DOHH2 (cell line): ENCODE results near the gene NXPH4.

Experiments used
- H3F3A ChIP-seq: fragments of 200-600 bp; sonication (generic), shearing (Covaris generic); 2 replicates; pipeline ENCODE4 v1.6.0; 2016; ENCODE audit warnings: antibody characterized with exemption, mild to moderate bottlenecking; ENCODE audit not compliant: control insufficient read depth, insufficient read depth
- H3K27ac ChIP-seq: fragments of 200-600 bp; sonication (generic); 2 replicates; pipeline ENCODE4 v1.5.1; 2014; ENCODE audit warnings: low read depth, mild to moderate bottlenecking, low read length, moderate library complexity
- H3K27me3 ChIP-seq: fragments of 200-600 bp; sonication (generic); 2 replicates; pipeline ENCODE4 v1.6.1; 2014; ENCODE audit warnings: mild to moderate bottlenecking, low read length, mixed read lengths; ENCODE audit not compliant: control insufficient read depth
- H3K36me3 ChIP-seq: fragments of 200-600 bp; sonication (generic); 2 replicates; pipeline ENCODE4 v1.6.1; 2014; ENCODE audit warnings: mild to moderate bottlenecking, low read length, moderate library complexity, mixed read lengths; ENCODE audit not compliant: control insufficient read depth
- H3K4me1 ChIP-seq: fragments of 200-600 bp; sonication (generic); 2 replicates; pipeline ENCODE4 v1.6.1; 2014; ENCODE audit warnings: mild to moderate bottlenecking, low read length, mixed read lengths; ENCODE audit not compliant: control insufficient read depth
- H3K4me2 ChIP-seq: fragments of 200-600 bp; sonication (generic); 2 replicates; pipeline ENCODE4 v1.6.0; 2014; ENCODE audit warnings: mild to moderate bottlenecking, low read length, moderate library complexity
- H3K4me3 ChIP-seq: fragments of 200-600 bp; sonication (generic); 2 replicates; pipeline ENCODE4 v1.5.1; 2014; ENCODE audit warnings: mild to moderate bottlenecking, low read length, mixed read lengths
- H3K79me2 ChIP-seq: fragments of 200-600 bp; sonication (generic); 2 replicates; pipeline ENCODE4 v1.6.1; 2014; ENCODE audit warnings: mild to moderate bottlenecking, low read length, mixed read lengths; ENCODE audit not compliant: control insufficient read depth
- H3K9me2 ChIP-seq: fragments of 200-600 bp; sonication (generic); replicated peaks from 2 replicates; pipeline ENCODE4 v1.6.1; 2014; ENCODE audit warnings: mild to moderate bottlenecking, low read length, mixed read lengths; ENCODE audit not compliant: control insufficient read depth
- H3K9me3 ChIP-seq: fragments of 200-600 bp; sonication (generic); 2 replicates; pipeline ENCODE4 v1.6.1; 2014; ENCODE audit warnings: antibody characterized with exemption, low read length, mixed read lengths; ENCODE audit not compliant: control insufficient read depth, insufficient read depth
- H4K20me1 ChIP-seq: fragments of 200-600 bp; sonication (generic); 2 replicates; pipeline ENCODE4 v1.6.0; 2014; ENCODE audit warnings: low read depth, mild to moderate bottlenecking, antibody characterized with exemption, low read length, moderate library complexity; ENCODE audit not compliant: control insufficient read depth, insufficient read depth
- EZH2phosphoT487 ChIP-seq: fragments of 200-600 bp; sonication (generic); IDR thresholded peaks from 2 replicates; pipeline ENCODE4 v1.6.1; 2017; ENCODE audit warnings: borderline replicate concordance, mild to moderate bottlenecking, antibody characterized with exemption, low read length, moderate library complexity, mixed read lengths
- TF ChIP-seq, protein P1 (sequence below): fragments of 200-600 bp; sonication (generic); IDR thresholded peaks from one replicate; pipeline ENCODE4 v1.5.1; 2014; ENCODE audit warnings: antibody characterized with exemption, mild to moderate bottlenecking, low read depth, low read length; ENCODE audit not compliant: poor library complexity, severe bottlenecking

NXPH4 gene

DNA sequence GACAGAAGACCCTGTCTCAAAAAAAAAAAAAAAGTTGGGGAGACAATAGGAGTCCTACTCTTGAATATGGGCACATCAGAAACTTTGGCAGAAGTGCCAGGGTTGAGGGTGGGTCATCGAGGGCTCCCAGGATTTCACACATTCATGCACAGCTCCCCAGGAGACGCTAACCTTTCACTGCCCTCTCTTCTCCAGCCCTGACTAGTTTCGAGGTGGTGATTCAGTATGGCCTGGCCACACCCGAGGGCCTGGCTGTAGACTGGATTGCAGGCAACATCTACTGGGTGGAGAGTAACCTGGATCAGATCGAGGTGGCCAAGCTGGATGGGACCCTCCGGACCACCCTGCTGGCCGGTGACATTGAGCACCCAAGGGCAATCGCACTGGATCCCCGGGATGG, 39.7 kb upstream of the NXPH4 start:
- Histone ChIP-seq H3K4me2 (no peak overlapping the region), H4K20me1 (no peaks in the 10 kb centered on the region), H3K9me2 (no peaks in the 10 kb centered on the region), H3K4me1 (peaks cover 12% of the 10 kb centered on the region), H3F3A (0 out of 2 replicates have a peak, but pooled peaks cover 2% of the 10 kb centered on the region), H3K27ac (no peak overlapping the region), H3K79me2 (no peaks in the 10 kb centered on the region), H3K27me3 (no peaks in the 10 kb centered on the region), H3K9me3 (no peaks in the 10 kb centered on the region), H3K36me3 (no peaks in the 10 kb centered on the region), H3K4me3 (no peak overlapping the region)
- no peak for TF ChIP-seq EZH2phosphoT487
- TF ChIP-seq, protein P1, sequence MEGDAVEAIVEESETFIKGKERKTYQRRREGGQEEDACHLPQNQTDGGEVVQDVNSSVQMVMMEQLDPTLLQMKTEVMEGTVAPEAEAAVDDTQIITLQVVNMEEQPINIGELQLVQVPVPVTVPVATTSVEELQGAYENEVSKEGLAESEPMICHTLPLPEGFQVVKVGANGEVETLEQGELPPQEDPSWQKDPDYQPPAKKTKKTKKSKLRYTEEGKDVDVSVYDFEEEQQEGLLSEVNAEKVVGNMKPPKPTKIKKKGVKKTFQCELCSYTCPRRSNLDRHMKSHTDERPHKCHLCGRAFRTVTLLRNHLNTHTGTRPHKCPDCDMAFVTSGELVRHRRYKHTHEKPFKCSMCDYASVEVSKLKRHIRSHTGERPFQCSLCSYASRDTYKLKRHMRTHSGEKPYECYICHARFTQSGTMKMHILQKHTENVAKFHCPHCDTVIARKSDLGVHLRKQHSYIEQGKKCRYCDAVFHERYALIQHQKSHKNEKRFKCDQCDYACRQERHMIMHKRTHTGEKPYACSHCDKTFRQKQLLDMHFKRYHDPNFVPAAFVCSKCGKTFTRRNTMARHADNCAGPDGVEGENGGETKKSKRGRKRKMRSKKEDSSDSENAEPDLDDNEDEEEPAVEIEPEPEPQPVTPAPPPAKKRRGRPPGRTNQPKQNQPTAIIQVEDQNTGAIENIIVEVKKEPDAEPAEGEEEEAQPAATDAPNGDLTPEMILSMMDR = no peak

DNA sequence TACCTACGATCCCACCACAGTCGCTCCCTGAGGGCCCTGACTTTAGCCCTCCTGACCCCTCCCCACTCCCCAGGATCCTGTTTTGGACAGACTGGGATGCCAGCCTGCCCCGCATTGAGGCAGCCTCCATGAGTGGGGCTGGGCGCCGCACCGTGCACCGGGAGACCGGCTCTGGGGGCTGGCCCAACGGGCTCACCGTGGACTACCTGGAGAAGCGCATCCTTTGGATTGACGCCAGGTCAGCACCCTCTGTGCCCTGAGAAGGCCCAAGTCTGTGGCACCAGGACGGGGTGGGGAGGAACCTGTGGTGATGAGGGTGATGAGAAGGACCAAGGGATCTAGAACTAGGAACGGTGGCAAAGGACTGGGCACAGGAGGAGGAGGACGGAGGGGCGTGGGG, 39.2 kb upstream of the NXPH4 start:
- TF ChIP-seq, protein P1 = no peak
- TF ChIP-seq EZH2phosphoT487 = no peak
- Histone ChIP-seq H3F3A (0 out of 2 replicates have a peak, but pooled peaks cover 2% of the 10 kb centered on the region), H3K4me1 (peaks cover 12% of the 10 kb centered on the region), H3K9me2 (no peaks in the 10 kb centered on the region), H3K4me2 (peak overlapping the region; percentile 63), H3K9me3 (no peaks in the 10 kb centered on the region), H3K27ac (no peak overlapping the region), H4K20me1 (no peaks in the 10 kb centered on the region), H3K79me2 (no peaks in the 10 kb centered on the region), H3K4me3 (no peak overlapping the region), H3K27me3 (no peaks in the 10 kb centered on the region), H3K36me3 (no peaks in the 10 kb centered on the region)

DNA sequence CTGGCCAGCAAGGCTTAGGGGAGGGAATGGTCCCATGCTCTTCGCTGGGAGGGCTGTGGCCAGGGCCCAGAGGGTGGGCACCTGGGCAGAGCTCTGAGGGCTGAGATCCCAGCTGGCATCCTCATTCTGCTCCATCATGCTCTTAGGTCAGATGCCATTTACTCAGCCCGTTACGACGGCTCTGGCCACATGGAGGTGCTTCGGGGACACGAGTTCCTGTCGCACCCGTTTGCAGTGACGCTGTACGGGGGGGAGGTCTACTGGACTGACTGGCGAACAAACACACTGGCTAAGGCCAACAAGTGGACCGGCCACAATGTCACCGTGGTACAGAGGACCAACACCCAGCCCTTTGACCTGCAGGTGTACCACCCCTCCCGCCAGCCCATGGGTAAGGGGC, 38.4 kb upstream of the NXPH4 start:
- Histone ChIP-seq H4K20me1 (no peaks in the 10 kb centered on the region), H3K27me3 (peaks cover under 1% of the 10 kb centered on the region; the same call in 1 of the 2 replicates), H3K4me1 (peaks cover 14% of the 10 kb centered on the region), H3K4me2 (peak overlapping the region; percentile 63), H3K79me2 (no peaks in the 10 kb centered on the region), H3K9me2 (no peaks in the 10 kb centered on the region), H3F3A (0 out of 2 replicates have a peak, but pooled peaks cover 2% of the 10 kb centered on the region), H3K4me3 (peak overlapping the region; percentile 44; the same call in 1 of the 2 replicates), H3K36me3 (no peaks in the 10 kb centered on the region), H3K9me3 (no peaks in the 10 kb centered on the region), H3K27ac (no peak overlapping the region)
- TF ChIP-seq EZH2phosphoT487 = no peak
- TF ChIP-seq, protein P1 = no peak
